ENCODE measurements around the gene GHRH.

Gene GHRH

GRCh38 chr20:37284691-37285161, 23.1 kb upstream of the GHRH start:
- ATAC-seq (ENCODE audit: insufficient read depth, low read depth) = no peak
- peaks cover 5% of the 10 kb centered on the region for H3K79me2 ChIP-seq (ENCODE audit: insufficient read depth, low read length)
- H3K27ac ChIP-seq (ENCODE audit: low read length) = no peak overlapping the region
- no peaks in the 10 kb centered on the region for H4K20me1 ChIP-seq (ENCODE audit: insufficient read depth, low read length)
- peaks cover 3% of the 10 kb centered on the region for H3K27me3 ChIP-seq (ENCODE audit: insufficient read depth, low read length, poor library complexity)
- no peak overlapping the region for H3K9ac ChIP-seq (ENCODE audit: low read depth, low read length)
- no peak for DNase-seq
- no peak overlapping the region for H3K4me2 ChIP-seq (ENCODE audit: insufficient read depth, low read length)
- H3K36me3 ChIP-seq (ENCODE audit: insufficient read depth, low read length) = peaks cover under 1% of the 10 kb centered on the region; the same call in 1 of the 2 replicates
- H2AFZ ChIP-seq (ENCODE audit: low read depth, low read length) = no peak overlapping the region
- TF ChIP-seq EZH2 (IDR thresholded peaks at IDR 0.05; ENCODE audit: borderline replicate concordance, low read depth, low read length, severe bottlenecking) = no peak
- H3K9me3 ChIP-seq (ENCODE audit: insufficient read depth, low read length, severe bottlenecking) = no peaks in the 10 kb centered on the region
- no peak overlapping the region for H3K4me3 ChIP-seq (ENCODE audit: low read depth in 1 of 2, low read length in 2 of 2)
- H3K4me1 ChIP-seq (ENCODE audit: insufficient read depth, low read length) = peaks cover 8% of the 10 kb centered on the region

GRCh38 chr20:37283530-37284195, 22.0 kb upstream of the GHRH start:
- no peak overlapping the region for H3K9ac ChIP-seq (ENCODE audit: low read depth, low read length)
- no peak overlapping the region for H3K27ac ChIP-seq (ENCODE audit: low read length)
- no peak overlapping the region for H3K4me3 ChIP-seq (ENCODE audit: low read depth in 1 of 2, low read length in 2 of 2)
- no peak overlapping the region for H3K4me2 ChIP-seq (ENCODE audit: insufficient read depth, low read length)
- no peaks in the 10 kb centered on the region for H3K9me3 ChIP-seq (ENCODE audit: insufficient read depth, low read length, severe bottlenecking)
- H3K27me3 ChIP-seq (ENCODE audit: insufficient read depth, low read length, poor library complexity) = peaks cover 3% of the 10 kb centered on the region
- H3K36me3 ChIP-seq (ENCODE audit: insufficient read depth, low read length) = no peaks in the 10 kb centered on the region
- peaks cover 3% of the 10 kb centered on the region for H3K4me1 ChIP-seq (ENCODE audit: insufficient read depth, low read length)
- no peak for TF ChIP-seq EZH2 (IDR thresholded peaks at IDR 0.05; ENCODE audit: borderline replicate concordance, low read depth, low read length, severe bottlenecking)
- no peak for TF ChIP-seq CTCF (IDR thresholded peaks at IDR 0.05; ENCODE audit: borderline replicate concordance, extremely low read depth, low read length, poor library complexity, severe bottlenecking)
- no peak overlapping the region for H2AFZ ChIP-seq (ENCODE audit: low read depth, low read length)
- no peaks in the 10 kb centered on the region for H4K20me1 ChIP-seq (ENCODE audit: insufficient read depth, low read length)
- no peak for DNase-seq
- H3K79me2 ChIP-seq (ENCODE audit: insufficient read depth, low read length) = no peaks in the 10 kb centered on the region
- no peak for ATAC-seq (ENCODE audit: insufficient read depth, low read depth)

GRCh38 chr20:37282556-37282955, 20.9 kb upstream of the GHRH start:
- H3K4me1 ChIP-seq (ENCODE audit: insufficient read depth, low read length) = no peaks in the 10 kb centered on the region
- no peak overlapping the region for H3K9ac ChIP-seq (ENCODE audit: low read depth, low read length)
- H2AFZ ChIP-seq (ENCODE audit: low read depth, low read length) = no peak overlapping the region
- no peaks in the 10 kb centered on the region for H3K36me3 ChIP-seq (ENCODE audit: insufficient read depth, low read length)
- H3K79me2 ChIP-seq (ENCODE audit: insufficient read depth, low read length) = no peaks in the 10 kb centered on the region
- no peak overlapping the region for H3K27ac ChIP-seq (ENCODE audit: low read length)
- no peak overlapping the region for H3K4me3 ChIP-seq (ENCODE audit: low read depth in 1 of 2, low read length in 2 of 2)
- H3K9me3 ChIP-seq (ENCODE audit: insufficient read depth, low read length, severe bottlenecking) = no peaks in the 10 kb centered on the region
- no peak for ATAC-seq (ENCODE audit: insufficient read depth, low read depth)
- peaks cover 3% of the 10 kb centered on the region for H3K27me3 ChIP-seq (ENCODE audit: insufficient read depth, low read length, poor library complexity)
- no peak for DNase-seq
- no peak overlapping the region for H3K4me2 ChIP-seq (ENCODE audit: insufficient read depth, low read length)
- H4K20me1 ChIP-seq (ENCODE audit: insufficient read depth, low read length) = no peaks in the 10 kb centered on the region
- TF ChIP-seq CTCF (IDR thresholded peaks at IDR 0.05; ENCODE audit: borderline replicate concordance, extremely low read depth, low read length, poor library complexity, severe bottlenecking) (peak; percentile 18), EZH2 (IDR thresholded peaks at IDR 0.05; ENCODE audit: borderline replicate concordance, low read depth, low read length, severe bottlenecking) (no peak)

- H3K4me1 ChIP-seq (ENCODE audit: insufficient read depth, low read length) = no peaks in the 10 kb centered on the region
- TF ChIP-seq CTCF (IDR thresholded peaks at IDR 0.05; ENCODE audit: borderline replicate concordance, extremely low read depth, low read length, poor library complexity, severe bottlenecking) (no peak), EZH2 (IDR thresholded peaks at IDR 0.05; ENCODE audit: borderline replicate concordance, low read depth, low read length, severe bottlenecking) (no peak)
- H2AFZ ChIP-seq (ENCODE audit: low read depth, low read length) = no peak overlapping the region
- no peak overlapping the region for H3K9ac ChIP-seq (ENCODE audit: low read depth, low read length)
- no peaks in the 10 kb centered on the region for H4K20me1 ChIP-seq (ENCODE audit: insufficient read depth, low read length)
- no peak overlapping the region for H3K4me3 ChIP-seq (ENCODE audit: low read depth in 1 of 2, low read length in 2 of 2)
- peaks cover 3% of the 10 kb centered on the region for H3K27me3 ChIP-seq (ENCODE audit: insufficient read depth, low read length, poor library complexity)
- ATAC-seq (ENCODE audit: insufficient read depth, low read depth) (no peak), DNase-seq (no peak)
- no peak overlapping the region for H3K4me2 ChIP-seq (ENCODE audit: insufficient read depth, low read length)
- no peak overlapping the region for H3K27ac ChIP-seq (ENCODE audit: low read length)
- H3K79me2 ChIP-seq (ENCODE audit: insufficient read depth, low read length) = no peaks in the 10 kb centered on the region
- H3K36me3 ChIP-seq (ENCODE audit: insufficient read depth, low read length) = no peaks in the 10 kb centered on the region
- no peaks in the 10 kb centered on the region for H3K9me3 ChIP-seq (ENCODE audit: insufficient read depth, low read length, severe bottlenecking)
These were observed 18.8 kb upstream of the GHRH start for GRCh38 chr20:37280403-37280802.

Data from DND-41 (cell line).